ENCODE data around the gene MAP3K1.

The MAP3K1 gene

DNA sequence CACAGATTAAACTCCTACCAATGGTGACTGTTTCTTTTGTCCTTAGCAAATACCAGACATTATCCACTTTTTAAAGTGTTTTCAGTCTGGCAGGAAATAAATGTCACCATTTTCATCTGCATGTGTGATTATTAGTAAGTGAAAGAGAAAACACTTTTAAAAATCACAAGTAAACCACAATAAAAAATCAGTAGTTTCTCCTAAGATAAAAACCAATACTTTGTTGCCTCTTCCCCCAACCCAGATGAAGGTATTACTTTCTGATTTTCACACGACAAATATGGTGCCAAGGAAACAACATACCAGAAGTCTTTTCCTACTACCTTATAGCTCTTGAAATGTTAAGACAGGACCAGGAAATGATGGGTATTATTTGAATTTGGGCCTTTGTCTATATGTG, 11.5 kb upstream of the MAP3K1 start:
- H3K4me3 ChIP-seq (ENCODE audit: low read depth, low read length) = no peak overlapping the region
- TF ChIP-seq, protein P1, sequence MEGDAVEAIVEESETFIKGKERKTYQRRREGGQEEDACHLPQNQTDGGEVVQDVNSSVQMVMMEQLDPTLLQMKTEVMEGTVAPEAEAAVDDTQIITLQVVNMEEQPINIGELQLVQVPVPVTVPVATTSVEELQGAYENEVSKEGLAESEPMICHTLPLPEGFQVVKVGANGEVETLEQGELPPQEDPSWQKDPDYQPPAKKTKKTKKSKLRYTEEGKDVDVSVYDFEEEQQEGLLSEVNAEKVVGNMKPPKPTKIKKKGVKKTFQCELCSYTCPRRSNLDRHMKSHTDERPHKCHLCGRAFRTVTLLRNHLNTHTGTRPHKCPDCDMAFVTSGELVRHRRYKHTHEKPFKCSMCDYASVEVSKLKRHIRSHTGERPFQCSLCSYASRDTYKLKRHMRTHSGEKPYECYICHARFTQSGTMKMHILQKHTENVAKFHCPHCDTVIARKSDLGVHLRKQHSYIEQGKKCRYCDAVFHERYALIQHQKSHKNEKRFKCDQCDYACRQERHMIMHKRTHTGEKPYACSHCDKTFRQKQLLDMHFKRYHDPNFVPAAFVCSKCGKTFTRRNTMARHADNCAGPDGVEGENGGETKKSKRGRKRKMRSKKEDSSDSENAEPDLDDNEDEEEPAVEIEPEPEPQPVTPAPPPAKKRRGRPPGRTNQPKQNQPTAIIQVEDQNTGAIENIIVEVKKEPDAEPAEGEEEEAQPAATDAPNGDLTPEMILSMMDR (IDR thresholded peaks at IDR 0.05; ENCODE audit: borderline replicate concordance, insufficient read depth, low read depth, low read length) = no peak

DNA sequence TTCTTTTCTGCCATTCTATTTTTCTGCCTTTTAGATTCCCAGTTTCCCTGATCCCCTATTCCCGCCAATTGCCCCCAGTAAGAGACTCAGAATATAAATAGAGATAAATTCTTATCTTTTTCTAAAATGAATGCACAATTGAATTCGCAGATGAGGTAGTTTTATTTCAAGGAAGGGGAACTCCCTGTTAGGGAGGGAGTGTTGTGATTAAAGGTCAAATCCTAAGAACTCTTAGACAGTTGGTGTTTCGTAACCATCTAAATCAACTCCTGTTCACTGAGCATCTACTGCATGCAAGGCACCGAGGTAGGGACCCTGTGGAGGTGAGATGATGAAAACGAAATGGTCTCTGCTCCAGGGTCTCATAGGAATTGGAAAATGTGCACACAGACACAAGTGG, 7.7 kb upstream of the MAP3K1 start:
- TF ChIP-seq, protein P1 (IDR thresholded peaks at IDR 0.05; ENCODE audit: borderline replicate concordance, insufficient read depth, low read depth, low read length) = no peak
- H3K4me3 ChIP-seq (ENCODE audit: low read depth, low read length) = no peak overlapping the region

DNA sequence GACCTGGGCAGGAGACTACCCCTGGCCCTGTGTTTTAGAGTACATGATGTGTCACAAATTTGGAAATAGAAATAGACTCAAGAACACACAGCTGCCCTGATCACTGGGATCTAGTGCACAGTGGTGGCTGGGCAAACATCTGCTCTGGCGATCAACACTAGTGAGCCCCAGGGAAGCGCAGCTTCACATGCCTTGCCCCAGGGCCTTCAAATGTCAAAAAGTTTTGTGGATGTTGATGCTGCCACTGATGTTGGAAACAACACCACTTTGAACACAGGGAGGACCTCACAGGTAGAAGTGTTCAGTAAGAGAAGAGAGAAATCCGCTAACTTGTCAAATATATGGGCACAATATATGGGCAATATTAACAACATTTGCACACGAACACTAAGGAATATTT, 7.1 kb upstream of the MAP3K1 start:
- TF ChIP-seq, protein P1 (IDR thresholded peaks at IDR 0.05; ENCODE audit: borderline replicate concordance, insufficient read depth, low read depth, low read length) = no peak

DNA sequence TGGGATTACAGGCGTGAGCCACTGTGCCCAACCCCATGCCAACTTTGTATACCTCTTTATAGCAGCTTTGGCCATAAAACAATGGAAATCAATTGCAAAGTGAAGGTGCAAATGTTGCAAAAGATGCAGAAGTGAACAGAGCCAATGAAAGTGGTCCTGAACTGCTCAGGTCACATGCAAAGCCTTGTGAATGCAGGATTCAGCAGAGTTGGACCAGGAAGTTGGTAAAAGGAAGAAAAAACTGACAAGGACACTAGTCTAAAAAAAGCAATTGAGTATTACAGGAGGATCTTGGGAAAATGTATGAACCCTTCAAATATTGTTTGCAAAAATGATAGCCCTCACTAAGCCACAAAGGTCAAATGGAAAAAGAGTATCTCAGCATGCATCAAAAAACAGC, 4.5 kb upstream of the MAP3K1 start:
- H3K4me3 ChIP-seq (ENCODE audit: low read depth, low read length) = no peak overlapping the region
- TF ChIP-seq, protein P1 (IDR thresholded peaks at IDR 0.05; ENCODE audit: borderline replicate concordance, insufficient read depth, low read depth, low read length) = no peak

More for the DNA sequence above, 7.1 kb upstream of the MAP3K1 start:
- no peak overlapping the region for H3K4me3 ChIP-seq (ENCODE audit: low read depth, low read length)

DNA sequence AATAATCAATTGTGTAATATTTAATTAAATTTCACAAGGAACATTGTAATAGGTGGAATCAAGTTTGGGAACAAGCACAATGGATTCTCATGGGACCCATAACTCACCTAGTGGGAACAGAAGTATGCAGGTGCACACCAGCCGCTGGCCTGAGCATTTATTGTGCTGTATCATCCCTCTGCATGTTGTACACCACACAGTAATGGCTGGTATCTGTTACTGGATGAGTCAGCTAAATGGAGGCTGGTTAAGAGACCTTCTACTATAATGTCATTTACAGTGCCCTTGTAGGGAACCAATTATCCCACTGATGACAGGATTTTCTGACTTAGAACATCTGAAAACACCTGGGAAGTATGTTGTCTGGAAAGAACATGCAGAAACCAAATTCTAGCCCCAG, 3.2 kb upstream of the MAP3K1 start:
- TF ChIP-seq, protein P1 (IDR thresholded peaks at IDR 0.05; ENCODE audit: borderline replicate concordance, insufficient read depth, low read depth, low read length) = no peak
- H3K4me3 ChIP-seq (ENCODE audit: low read depth, low read length) = no peak overlapping the region

DNA sequence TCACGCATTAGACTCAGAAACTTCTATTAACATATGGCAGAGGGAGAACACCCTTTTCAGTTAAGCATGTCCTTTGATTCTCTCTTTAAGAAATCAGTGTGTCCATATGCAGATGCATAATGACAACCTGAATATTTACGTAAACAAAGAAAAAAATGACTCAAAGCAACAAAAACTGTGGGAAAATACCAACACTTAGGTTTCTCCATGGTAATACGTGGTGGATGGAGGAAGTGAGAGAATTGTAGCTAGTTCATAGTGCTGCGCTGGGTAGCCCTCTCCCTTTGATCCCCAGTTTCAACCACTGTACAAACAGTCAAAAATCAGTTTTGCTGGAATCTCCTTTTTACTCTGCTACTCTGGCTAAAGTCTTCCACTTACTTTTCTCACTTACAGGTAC, 2.0 kb upstream of the MAP3K1 start:
- TF ChIP-seq, protein P1 (IDR thresholded peaks at IDR 0.05; ENCODE audit: borderline replicate concordance, insufficient read depth, low read depth, low read length) = no peak
- no peak overlapping the region for H3K4me3 ChIP-seq (ENCODE audit: low read depth, low read length)

DNA sequence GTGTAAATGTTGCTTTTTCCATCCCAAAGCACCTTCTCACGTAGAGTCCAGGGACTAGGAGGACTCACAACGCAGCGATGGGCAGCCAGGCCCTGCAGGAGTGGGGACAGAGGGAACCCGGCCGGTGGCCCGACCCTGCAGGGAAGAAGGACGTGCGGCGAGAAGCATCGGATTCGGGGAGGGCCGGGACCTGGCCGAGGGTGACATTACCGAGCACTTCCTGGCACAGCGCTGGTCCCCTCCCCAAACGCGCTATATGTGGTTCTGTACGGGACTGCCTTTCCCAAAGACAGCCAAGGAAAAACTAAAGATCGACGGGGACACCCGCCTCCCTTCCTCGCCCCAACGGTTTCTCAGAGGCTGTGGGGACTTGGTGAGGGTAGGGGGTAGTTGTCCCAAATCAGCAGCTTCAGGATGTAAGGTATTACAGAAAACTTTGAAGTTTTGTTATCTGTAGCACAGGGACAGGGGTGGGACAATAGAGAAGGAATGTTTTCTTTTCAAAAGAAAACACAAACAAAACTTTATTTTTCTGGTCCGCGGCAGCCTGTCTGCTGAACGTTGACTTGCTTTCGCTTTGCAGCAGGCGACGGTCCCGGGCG, 887 bp upstream of the MAP3K1 start:
- TF ChIP-seq, protein P1 (IDR thresholded peaks at IDR 0.05; ENCODE audit: borderline replicate concordance, insufficient read depth, low read depth, low read length) = no peak
- peak overlapping the region; percentile 83 for H3K4me3 ChIP-seq (ENCODE audit: low read depth, low read length)

Measured in GM12875 (cell line).